HL-60 (cell line): ENCODE data around the gene FIBIN.

Experiments used
- DNase-seq, 2 experiments: peaks; one replicate each; pipeline ENCODE4 v3.0.0-alpha.2; 2010 to 2020; ENCODE audit warnings: low read depth in 1 of 2, low spot score in 1 of 2
- H3K27ac ChIP-seq: fragments of 250-450 bp; sonication (Bioruptor Pico); replicated peaks from 2 replicates; pipeline ENCODE4 v1.5.1; 2020; ENCODE audit warnings: mild to moderate bottlenecking, moderate library complexity
- H3K27me3 ChIP-seq: fragments of 250-450 bp; sonication (Bioruptor Pico); 2 replicates; pipeline ENCODE4 v1.5.1; 2021; ENCODE audit warnings: mild to moderate bottlenecking, moderate library complexity; ENCODE audit not compliant: insufficient read depth, poor library complexity, severe bottlenecking
- H3K4me3 ChIP-seq: replicated peaks from 2 replicates; pipeline ENCODE4 v1.5.1; 2011; ENCODE audit warnings: mild to moderate bottlenecking, control low read depth, low read length; ENCODE audit not compliant: insufficient read depth
- CTCF ChIP-seq: IDR thresholded peaks from one replicate; pipeline ENCODE4 v1.5.1; 2011; ENCODE audit warnings: low read length, control low read depth, inconsistent platforms; ENCODE audit not compliant: insufficient read depth
- GABPA ChIP-seq: IDR thresholded peaks from 2 replicates; pipeline ENCODE4 v1.6.1; 2012; ENCODE audit warnings: low read depth
- POLR2AphosphoS5 ChIP-seq: IDR thresholded peaks from 2 replicates; pipeline ENCODE4 v1.6.1; 2012; ENCODE audit warnings: low read depth
- REST ChIP-seq: IDR thresholded peaks from 2 replicates; pipeline ENCODE4 v1.6.1; 2012; ENCODE audit warnings: low read depth; ENCODE audit not compliant: insufficient replicate concordance
- SPI1 ChIP-seq: IDR thresholded peaks from 2 replicates; pipeline ENCODE4 v1.6.1; 2012; ENCODE audit warnings: low read depth, mild to moderate bottlenecking, borderline replicate concordance

The FIBIN gene

GRCh38 chr11:27012234-27012921 is 18.5 kb downstream of the FIBIN start:
- H3K27me3 ChIP-seq: no peaks in the 10 kb centered on the region
- no peak overlapping the region for H3K4me3 ChIP-seq
- DNase-seq: no peak
- no peak for TF ChIP-seq POLR2AphosphoS5
- no peak for TF ChIP-seq SPI1
- TF ChIP-seq GABPA: no peak
- TF ChIP-seq REST: no peak
- no peak for TF ChIP-seq CTCF
- H3K27ac ChIP-seq: no peak overlapping the region

GRCh38 chr11:27013781-27014361 is 20.0 kb downstream of the FIBIN start:
- Histone ChIP-seq H3K27ac (no peak overlapping the region), H3K4me3 (no peak overlapping the region), H3K27me3 (no peaks in the 10 kb centered on the region)
- TF ChIP-seq CTCF: no peak
- DNase-seq: no peak

GRCh38 chr11:27018902-27019529 is 25.1 kb downstream of the FIBIN start:
- no peak for DNase-seq
- H3K27ac ChIP-seq: no peak overlapping the region
- no peak for TF ChIP-seq REST
- TF ChIP-seq GABPA: no peak
- no peak for TF ChIP-seq POLR2AphosphoS5
- TF ChIP-seq CTCF: no peak
- no peak for TF ChIP-seq SPI1
- H3K4me3 ChIP-seq: no peak overlapping the region
- no peaks in the 10 kb centered on the region for H3K27me3 ChIP-seq
